ENCODE measurements around the gene RUNDC3A.

The RUNDC3A gene

DNA sequence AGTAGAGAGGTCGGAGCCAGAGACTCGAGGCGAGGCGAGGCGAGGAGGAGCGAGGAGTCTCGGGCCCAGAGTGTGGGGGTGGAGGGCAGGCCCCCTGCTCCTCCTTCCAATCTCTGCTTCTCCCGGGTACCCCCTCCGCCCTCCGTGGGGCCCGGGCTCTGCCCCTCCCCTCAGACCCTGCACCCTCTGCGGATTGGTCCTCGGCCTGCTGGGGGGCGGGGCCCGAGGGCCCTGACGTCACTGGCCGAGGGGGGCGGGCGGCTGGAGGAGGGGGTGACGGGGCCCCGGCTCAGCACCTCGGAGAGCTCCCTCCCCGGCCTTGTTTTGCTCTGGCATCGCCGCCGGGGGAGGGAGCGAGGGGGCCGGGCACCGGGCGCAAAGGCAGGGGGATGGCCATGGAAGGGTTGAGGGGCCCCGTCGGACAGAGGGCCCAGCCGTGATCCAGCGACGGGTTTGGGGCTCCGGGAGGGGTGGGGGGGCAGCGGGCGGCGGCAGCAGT lies at the start of gene RUNDC3A:
RUNDC3A (plus strand) TSS at position 282 of the 499 bp plus-strand sequence. CDS start 232 bp downstream, outside the sequence.
- no peak for DNase-seq (ENCODE audit: low read depth)

DNA sequence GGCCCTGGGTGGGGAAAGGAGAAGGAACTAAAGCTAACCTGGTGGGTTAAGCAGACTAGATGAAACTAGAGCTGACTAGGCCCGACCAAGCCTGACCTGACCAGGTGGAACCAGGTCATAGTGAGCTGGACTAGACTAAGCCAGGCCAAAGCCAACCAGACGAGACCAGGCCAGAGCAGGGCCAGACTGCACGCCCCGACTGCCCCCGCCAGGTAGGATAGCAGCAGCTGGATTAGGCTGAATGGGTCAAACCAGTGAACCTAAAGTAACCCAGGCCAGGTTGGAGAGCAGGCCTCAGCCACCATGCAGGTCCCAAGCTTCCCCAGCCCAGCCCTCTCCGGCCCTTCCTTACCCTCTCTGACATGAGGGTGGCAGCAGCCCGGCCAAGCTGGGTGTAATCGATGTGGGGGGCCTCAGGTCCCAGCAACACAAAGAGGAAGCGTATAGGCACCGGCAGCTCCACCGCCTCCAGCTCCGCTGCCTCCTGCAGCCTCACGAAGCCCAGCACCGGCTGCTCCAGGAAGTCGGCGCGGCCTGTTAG lies 49.5 kb upstream of the RUNDC3A start:
- no peak for DNase-seq (ENCODE audit: low read depth)

DNA sequence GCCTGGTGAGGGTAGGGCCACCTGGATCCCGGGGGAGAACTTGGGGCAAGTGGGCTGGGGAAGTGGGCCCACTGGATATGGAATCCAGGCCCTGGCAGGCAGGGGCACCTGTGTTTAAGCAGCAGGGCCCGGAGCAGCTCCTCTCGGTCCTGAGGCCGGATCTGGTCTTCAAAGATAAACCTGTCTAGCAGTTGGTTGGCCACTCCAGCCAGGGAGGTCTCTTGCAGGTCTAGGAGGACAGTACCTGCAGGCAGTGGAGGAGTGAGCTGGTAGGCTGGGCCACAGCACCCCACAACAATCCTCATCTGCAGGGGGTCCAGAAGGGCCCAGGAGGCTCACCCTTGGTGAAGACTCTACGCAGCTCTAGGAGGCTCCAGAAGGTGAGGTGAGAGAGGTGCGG lies 48.1 kb upstream of the RUNDC3A start:
- no peak for DNase-seq (ENCODE audit: low read depth)

DNA sequence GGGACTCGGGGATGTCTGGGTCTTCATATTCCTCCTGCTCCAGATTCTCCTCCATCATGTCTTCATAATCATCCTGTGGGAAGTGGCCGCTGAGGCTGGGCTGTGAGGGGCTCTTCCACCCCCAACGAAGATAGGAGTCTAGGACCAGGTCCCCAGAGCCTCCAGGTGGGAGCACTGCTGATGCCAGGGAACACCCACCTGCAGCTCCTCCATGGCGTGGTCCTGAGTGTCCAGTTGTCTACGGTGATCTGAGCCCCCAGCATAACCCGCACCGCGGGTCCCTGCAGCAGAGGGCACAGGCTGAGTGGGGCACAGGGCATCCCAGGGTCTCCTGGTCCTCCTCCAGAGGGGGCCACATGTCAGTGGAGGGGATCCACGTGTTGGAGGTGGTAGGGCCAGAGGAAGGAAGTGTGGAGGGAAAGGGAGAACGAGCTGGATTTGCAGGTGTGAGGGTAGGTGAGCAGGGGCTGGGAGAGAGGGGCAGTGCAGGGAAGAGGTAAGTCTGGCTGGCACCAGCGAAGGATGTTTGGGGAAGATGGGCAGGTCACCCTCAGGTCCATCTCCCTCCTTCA lies 45.7 kb upstream of the RUNDC3A start:
- no peak for DNase-seq (ENCODE audit: low read depth)

DNA sequence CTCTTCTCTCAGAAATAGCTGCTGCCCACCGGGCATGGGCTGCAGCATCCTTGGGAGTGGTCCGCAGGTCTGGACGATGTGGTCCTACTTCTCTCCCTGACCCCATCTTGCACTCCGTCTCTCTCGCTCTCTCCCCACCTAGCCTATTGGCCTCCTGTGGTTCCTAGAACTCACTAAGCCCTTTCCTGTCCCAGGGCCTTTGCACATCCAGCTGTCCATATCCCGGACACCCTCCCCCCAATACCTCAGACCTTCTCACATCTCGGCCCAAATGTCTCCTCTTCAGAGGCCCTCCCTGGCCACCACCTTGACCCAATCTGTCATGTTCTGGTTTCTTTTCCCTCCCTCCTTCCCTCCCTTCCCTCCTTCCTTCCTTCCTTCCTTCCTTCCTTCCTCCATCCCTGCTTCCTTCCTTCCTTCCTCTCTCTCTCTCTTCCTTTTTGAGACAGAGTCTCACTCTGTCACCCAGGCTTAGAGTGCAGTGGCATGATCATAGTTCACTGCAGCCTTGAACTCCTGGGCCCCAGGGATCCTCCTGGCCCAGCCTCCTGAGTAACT lies 45.0 kb upstream of the RUNDC3A start:
- DNase-seq (ENCODE audit: low read depth), result no peak

DNA sequence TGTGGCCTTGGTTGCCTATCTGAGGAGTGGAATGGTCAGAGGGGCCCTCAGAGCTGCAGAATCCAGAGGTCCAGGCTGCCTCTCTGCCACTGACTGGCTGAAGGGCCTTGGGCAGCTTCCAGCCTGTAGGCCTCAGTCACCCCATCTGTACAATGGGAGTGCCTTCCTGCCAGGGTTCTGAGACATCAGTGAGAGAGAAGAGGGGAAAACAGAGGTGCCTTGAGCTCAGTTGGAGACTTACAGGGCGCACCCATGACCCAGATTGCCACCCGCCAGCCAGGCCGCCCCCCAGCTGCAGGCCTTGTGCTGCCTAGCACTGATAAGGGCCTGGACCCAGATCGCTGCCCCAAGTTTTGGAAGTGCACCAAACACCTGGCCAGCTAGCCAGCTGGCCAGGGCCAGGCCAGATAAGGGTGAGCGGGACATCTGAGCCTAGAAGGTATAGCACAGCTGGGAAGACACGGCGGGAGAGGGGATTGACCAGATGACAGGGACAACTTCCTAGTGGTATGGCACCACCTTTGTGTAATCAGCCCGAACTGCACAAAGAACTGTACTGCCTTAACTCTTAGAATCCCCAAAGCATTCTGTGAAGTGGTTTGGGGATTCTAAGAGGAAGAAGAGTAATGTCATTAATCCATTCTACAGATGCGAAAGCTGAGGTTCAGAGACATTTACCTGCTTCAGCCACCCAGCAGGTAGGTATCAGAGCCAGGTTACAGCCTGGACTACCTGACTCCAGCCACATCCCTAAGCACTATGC lies 41.8 kb upstream of the RUNDC3A start:
- DNase-seq (ENCODE audit: low read depth), result no peak

DNA sequence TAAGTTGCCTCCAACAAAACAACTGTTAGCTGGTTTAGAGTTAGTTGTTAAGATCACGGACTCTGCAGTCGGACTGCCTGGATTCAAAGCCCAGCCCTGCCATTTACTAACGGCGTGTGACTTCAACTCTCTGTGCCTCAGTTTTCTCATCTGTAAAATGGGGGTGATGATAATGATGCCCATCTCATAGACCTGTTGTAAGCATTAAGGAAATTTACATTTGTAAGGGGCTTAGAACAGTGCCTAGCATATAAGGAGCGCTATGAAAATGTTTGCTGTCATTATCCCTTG lies 41.3 kb upstream of the RUNDC3A start:
- DNase-seq (ENCODE audit: low read depth), result no peak

DNA sequence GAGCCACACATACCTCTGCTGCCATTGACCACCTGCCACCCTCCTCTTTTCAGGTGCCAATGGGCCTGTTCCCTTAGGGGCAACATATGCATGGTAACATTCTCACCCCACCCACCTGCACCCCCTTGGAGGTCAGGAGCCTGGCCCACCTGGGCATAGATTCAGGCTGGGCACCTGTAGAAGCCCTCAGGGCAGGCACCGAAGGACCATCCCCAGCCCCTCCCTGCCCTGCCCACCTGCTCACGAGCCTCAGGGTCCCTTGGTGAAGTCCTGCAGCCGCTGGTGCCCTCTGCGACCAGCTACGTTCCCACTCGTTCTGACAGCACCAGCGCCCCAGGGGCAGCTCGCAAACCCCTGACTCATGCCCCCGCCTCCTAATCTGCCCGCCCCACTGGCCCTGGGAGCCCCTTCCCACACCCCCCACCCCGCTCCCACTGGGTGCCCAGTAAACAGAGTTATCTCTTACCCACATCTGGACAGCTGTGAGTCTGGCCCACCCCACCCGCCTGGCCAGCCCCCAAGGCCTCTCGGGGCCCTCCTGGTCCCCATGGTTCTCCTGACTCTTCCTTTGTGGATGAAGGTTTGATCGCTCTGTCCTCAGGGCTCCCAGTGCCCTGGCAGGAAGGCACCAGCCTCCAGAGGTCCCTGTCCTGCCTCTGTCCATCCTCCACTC lies 40.4 kb upstream of the RUNDC3A start, which contains the start of gene SLC4A1:
SLC4A1 (minus strand) TSS at position 318 of the 673 bp plus-strand sequence. CDS start 5,269 bp downstream, outside the sequence.
- no peak for DNase-seq (ENCODE audit: low read depth)

DNA sequence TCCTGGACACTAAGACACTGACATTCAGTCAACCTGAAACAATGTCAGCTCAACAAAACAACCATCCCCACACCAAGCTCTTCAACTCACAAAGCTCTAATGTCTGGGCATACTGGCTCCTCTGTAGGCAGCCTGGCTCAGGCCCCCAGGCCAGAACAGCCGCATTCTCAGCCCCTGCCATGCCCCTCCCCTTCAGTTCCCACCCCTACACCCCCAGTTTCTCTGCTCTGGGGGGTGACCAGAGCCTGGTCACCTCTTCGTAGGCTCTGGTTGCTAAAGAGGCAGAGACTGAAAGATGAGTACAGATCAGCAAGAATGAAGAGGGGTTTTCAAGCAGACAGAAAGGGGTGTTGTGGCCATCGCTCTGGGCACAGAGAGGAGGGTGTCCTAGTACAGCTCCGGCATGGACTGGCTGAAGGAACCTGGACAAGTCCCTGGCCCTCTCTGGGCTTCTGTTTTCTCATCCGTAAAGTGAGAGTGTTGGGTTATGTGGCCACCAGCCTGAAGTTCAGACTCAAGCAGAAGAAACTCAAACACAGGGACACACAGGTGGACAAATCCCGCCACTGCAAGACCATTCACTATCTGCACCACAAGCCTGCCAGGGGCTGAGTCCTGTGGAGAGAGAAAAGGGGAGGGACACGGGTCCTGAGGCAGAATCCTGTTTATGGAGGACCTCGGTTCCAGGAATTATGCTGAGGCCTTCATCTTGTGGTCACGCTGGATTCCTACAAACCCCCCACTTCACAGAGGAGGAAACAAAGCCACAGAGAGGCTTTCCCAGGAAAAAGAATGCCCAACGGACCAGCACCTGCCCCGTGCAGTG lies 39.5 kb upstream of the RUNDC3A start:
- no peak for DNase-seq (ENCODE audit: low read depth)

DNA sequence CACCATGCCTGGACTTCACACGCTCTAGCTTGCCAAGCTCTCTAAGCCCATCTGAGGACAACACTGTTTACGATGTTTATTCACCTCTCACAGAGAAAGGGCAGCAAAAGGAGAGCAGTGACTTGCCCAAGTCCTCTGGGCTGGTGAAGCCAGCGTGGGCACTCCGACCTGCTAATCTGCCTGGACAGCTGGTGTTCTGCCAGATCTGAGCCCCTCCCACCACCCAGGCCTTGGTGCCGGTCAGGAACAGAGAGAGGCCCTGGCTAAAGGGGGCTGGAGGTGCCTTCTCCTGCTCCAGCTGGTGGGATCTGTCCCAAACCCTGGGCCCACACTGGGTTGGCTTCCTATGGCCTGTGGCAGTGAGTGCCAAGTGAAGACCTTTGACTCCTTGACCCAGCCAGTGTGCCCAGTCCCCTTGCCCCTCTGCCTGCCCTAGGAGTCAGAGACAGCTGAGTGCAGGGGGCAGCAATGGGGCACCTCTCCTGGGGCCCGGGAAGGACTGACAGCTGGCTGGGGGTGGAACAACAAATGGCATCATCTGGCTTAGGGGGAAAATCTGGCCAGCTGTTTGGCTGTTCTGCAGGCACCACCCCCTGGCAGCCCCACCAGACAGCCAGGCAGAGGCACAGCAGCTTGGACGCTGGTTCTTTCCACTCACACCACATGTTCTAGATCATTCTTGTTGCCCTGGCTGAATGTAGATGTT lies 38.7 kb upstream of the RUNDC3A start:
- no peak for DNase-seq (ENCODE audit: low read depth)

DNA sequence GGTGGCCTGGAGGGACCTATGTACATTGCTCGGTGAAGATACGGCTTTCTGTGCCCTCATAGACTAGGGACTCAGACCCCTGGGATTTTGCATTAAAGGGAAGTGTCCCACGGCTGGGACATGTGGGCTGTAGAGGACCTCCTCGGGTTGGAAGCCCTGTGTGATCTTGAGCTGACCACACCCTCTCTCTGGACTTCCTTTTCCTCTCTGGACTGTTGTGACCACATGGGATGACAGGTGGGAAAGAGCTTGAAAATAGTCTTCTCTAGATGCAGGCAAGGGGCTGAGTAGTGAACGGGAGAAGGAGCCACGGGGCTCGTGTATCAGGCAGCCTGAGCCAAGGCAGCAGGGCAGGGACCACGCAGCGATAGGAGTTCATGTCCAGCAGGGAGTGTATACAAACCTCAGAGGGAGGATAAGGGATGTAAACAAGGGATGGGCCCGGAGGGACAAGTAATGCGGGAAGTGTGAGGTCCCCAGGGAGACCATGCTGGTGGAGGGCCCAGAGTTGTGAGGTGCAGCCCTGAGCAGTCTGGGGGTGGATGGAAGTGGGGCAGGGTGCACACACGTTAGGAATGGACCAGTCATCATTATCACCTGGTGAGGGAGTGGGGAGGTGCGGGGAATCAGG lies 36.0 kb upstream of the RUNDC3A start:
- DNase-seq (ENCODE audit: low read depth), result no peak

DNA sequence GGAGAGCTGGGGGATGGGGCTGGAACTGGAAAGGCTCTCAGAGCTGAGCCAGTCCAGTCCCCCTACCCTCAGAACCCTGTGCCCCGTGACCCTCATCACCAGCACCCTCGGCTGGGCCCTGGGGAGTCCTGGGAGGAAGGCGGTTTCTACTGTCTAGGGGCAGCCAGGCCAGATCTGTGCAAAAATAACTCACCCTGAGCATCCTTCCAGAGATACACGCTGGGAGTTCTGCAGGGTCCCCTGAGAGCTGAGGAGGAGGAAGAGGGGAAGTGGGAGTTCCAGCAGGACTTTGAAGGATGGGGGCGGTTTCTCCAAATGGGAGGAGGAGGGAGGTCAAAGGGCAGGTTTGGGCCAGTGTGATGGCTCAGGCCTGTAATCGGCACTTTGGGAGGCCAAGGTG lies 35.4 kb upstream of the RUNDC3A start:
- no peak for DNase-seq (ENCODE audit: low read depth)

DNA sequence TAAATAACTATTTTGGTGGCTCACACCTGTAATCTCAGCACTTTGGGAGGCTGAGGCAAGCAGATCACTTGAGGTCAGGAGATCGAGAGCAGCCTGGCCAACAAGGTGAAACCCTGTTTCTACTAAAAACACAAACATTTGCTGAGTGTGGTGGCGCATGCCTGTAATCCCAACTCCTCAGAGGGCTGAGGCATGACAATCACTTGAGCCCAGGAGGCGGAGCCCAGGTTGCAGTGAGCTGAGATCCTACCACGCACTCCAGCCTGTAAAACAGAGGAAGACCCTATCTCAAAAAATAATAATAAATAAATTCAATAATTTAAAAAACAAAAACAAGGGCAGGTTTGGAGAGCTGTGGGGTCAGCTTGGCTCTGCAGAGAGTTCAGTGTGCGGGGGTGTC lies 34.8 kb upstream of the RUNDC3A start:
- no peak for DNase-seq (ENCODE audit: low read depth)

DNA sequence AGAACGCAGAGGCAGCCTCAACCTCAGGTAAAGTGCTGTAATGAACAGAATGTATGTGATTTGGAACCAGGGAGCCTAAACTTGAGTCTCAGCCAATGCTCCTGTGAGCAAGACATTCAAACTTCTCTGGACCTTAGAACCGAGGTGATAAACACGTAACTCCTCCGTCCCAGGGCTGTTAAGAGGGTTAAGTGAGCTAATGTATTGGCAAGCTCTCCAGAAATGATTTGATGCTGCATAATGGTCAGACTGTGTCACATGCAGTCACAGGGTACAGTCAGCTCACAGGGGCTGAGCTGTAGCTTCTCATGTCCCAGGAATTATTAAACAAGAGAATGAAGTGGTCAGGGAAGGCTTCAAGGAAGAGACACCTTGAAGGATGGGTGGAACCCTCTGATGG lies 30.4 kb upstream of the RUNDC3A start:
- DNase-seq (ENCODE audit: low read depth), result peak; percentile 16

DNA sequence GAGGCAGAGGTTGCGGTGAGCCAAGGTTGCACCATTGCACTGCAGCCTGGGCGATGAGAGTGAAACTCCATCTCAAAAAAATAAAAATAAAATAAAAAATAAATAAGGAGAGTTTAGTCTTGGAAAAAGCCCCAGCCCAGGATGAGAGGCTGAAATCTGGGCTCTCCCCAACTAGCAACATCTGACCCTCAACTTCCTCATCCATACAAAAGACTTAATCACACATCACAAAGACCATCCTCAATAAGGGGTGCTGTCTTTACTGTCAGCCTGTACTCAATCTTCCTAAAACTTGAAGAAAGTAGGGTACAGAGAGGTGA lies 29.1 kb upstream of the RUNDC3A start:
- DNase-seq (ENCODE audit: low read depth), result no peak

DNA sequence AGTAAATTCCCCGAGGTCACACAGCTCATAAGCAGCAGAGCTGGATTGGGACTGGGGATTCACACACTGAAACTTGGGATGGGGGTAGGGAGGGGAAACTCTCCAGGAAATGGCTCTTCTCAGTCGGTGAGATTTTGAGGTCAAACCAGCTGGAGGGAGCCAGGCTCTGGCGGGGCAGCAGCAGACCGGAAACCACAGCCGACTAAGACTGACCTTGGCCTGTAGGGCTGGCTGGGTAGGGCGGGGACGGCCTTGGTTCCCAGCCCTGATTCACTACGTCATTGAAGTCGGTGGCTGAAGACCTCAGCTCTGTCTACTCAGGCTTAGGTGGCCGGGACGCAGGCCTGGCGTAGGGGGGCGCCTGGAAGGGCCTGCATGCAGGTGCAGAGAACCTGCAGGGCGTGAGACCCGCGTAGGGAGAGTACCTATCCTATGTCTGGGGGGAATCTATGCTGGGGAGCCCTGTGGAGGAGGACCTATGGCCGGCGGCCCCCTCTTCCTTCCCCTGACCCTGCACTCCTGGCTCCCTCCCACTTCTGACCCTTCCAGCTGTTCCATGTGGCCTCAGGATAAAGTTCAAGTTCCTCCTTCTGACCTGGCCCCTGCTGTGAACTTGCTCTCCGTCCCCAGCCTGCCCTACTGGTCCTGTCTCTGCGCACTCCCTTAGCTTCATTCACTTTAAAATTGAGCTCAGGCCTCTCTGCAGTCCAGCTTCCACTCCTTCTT lies 28.6 kb upstream of the RUNDC3A start:
- peak; percentile 56 for DNase-seq (ENCODE audit: low read depth)

DNA sequence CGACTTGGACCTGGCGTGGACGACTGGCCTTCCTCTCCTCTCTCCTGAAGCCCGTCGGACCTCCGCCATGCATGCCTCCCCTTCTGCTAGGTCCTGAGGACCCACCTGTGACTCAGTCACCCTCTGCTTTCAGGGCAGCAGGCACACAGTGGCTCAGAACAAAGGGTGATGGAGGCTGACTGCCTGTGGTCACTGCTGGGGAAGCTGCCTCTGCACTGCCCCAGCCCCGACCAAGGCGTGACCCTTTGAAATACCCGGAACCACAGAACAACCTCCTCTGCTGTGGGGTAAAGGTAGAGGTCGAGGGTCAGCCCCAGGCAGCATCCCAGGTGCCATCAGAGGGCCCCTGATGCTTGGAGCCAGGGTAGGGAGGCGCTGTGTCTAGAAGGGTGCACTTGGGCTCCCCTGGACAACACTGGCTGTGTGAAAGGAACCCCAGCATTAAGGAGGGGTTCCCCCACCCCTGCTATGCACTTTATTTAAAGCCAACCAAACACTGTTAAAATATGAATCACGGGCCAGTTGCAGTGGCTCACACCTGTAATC lies 27.9 kb upstream of the RUNDC3A start:
- no peak for DNase-seq (ENCODE audit: low read depth)

DNA sequence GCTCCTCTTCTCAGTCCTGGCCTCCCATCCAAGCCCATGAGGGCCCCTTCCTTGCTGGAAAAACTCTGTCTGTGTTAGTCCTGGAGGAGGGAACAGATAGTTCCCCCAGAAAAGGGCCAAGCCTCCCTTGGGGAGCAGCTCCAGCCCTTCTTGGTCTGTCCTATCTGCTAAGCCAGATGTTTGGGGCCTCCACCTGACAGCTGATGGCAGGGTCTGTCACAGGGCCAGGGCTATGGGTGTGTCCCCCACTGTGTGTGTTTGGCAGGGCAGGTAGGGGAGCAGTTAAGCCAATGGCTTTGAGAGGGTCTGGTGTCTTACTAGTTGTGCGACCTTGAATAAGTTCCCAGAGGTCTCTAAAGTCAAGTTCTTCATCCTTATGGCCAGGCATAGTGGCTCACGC lies 26.8 kb upstream of the RUNDC3A start:
- no peak for DNase-seq (ENCODE audit: low read depth)

DNA sequence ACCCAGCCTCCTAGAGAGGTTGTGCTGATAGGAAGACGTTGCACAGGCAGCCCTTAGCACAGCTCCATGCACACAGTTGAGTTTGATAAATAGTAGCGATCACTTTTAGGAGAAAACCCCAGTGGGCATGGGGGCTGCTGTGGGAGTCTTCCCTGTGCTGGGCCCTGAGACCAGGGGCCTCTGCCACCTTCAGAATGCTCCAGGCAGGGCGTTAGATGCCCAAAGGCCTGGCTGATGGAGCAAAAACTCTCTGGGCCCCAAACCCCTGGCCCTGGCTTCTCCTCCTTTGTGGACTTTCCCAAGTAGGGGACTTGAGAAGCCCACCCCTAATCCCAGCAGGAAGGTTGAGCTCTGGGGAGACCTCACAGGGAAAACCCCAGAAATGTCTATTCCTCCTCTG lies 26.1 kb upstream of the RUNDC3A start:
- no peak for DNase-seq (ENCODE audit: low read depth)

Data from GM04503 (cell line).